Left lung (tissue), 10 donors: ENCODE measurements around the gene ASIC4. TPM values are rescaled to one million over a fixed set of nuclear protein-coding genes. Genes with fewer than 3 reads are reported as not detected.
A peak's percentile ranks its signal among the peaks of the same experiment; 100 is the strongest.

Source experiments
- ATAC-seq: fragments of 200-7000 bp; cut with Tn5 transposase; one replicate; pipeline ENCODE4 v1.9.1; 2020; ENCODE audit warnings: moderate library complexity
- DNase-seq, 4 donors: peaks; one replicate each; pipeline ENCODE4 v3.0.0-alpha.2; 2013 to 2020
- H3K27ac ChIP-seq, 2 donors: fragments of 200-600 bp; sonication (generic) in 1 of 2; one replicate each; pipeline versions ENCODE4 v1.5.0 to v1.8.0; 2020 to 2021
- H3K27me3 ChIP-seq, 2 donors: fragments of 200-600 bp; sonication (generic) in 1 of 2; one replicate each; pipeline versions ENCODE4 v1.5.0 to v1.8.0; 2020 to 2021
- H3K36me3 ChIP-seq, 2 donors: fragments of 200-600 bp; sonication (generic) in 1 of 2; one replicate each; pipeline versions ENCODE4 v1.5.0 to v1.8.0; 2020 to 2021
- H3K4me1 ChIP-seq, 2 donors: fragments of 200-600 bp; one replicate each; pipeline ENCODE4 v1.8.0; 2021
- H3K4me3 ChIP-seq, 2 donors: fragments of 200-600 bp; sonication (generic) in 1 of 2; one replicate each; pipeline versions ENCODE4 v1.5.0 to v1.8.0; 2020 to 2021; ENCODE audit warnings: mild to moderate bottlenecking in 1 of 2
- H3K9me3 ChIP-seq, 2 donors: fragments of 200-600 bp; sonication (generic) in 1 of 2; one replicate each; pipeline versions ENCODE4 v1.5.0 to v1.8.0; 2020 to 2021
- intact Hi-C, 2 donors: fragments of 100-400 bp; cut with DNase I; formaldehyde crosslinking; loops; one replicate each; pipeline versions ENCODE4 v1.11.2 to v1.14.2; 2022
- polyA plus RNA-seq, 6 donors: library from polyadenylated mRNA; unstranded; fragments of 120-200 nt; gene quantifications; one replicate each; pipeline ENCODE4 v1.2.1, GENCODE V29; 2013; ENCODE audit not compliant: insufficient read length in 6 of 6
- total RNA-seq, 2 donors: library from RNA; stranded (reverse); fragmentation: NEBNext Ultra II Directional; extraction: Animal tissue kit (Norgen Biotek cat#: 25700); gene quantifications; one replicate each; pipeline ENCODE4 v1.2.1, GENCODE V29; 2021
- TF ChIP-seq, protein P1 (sequence below), 2 donors: fragments of 200-600 bp; sonication (generic) in 1 of 2; IDR thresholded peaks; one replicate each; pipeline versions ENCODE4 v1.5.0 to v1.8.0; 2021; ENCODE audit warnings: antibody characterized with exemption in 2 of 2
- donor health status: DM: no; HTN: yes; CAD: no.
- donor health status: DM: no; HTN: no; CAD: no.

ASIC4 gene
- total and polyA plus RNA-seq, 8 donors = 0.07 to 0.37 (median 0.20) TPM; not detected in 2

- H3K9me3 ChIP-seq = no peaks in the 10 kb centered on the region
- peak; percentile 93 for ATAC-seq
- H3K4me3 ChIP-seq = peak within 1 kb of the TSS; percentile 69 to 75
- peaks cover 0 to 87% of the 10 kb centered on the region in 2 donors for H3K27me3 ChIP-seq
- peaks cover 0 to 26% of the 10 kb centered on the region in 2 donors for H3K36me3 ChIP-seq
- intact Hi-C loops = loop anchor here in 1 of 2 donors (5.0 kb wide), 1 partner anchor 99 kb away; no protein-coding TSS in a partner anchor
- DNase-seq = peak; percentile 98 to 99 (median 98)
- TF ChIP-seq, protein P1, sequence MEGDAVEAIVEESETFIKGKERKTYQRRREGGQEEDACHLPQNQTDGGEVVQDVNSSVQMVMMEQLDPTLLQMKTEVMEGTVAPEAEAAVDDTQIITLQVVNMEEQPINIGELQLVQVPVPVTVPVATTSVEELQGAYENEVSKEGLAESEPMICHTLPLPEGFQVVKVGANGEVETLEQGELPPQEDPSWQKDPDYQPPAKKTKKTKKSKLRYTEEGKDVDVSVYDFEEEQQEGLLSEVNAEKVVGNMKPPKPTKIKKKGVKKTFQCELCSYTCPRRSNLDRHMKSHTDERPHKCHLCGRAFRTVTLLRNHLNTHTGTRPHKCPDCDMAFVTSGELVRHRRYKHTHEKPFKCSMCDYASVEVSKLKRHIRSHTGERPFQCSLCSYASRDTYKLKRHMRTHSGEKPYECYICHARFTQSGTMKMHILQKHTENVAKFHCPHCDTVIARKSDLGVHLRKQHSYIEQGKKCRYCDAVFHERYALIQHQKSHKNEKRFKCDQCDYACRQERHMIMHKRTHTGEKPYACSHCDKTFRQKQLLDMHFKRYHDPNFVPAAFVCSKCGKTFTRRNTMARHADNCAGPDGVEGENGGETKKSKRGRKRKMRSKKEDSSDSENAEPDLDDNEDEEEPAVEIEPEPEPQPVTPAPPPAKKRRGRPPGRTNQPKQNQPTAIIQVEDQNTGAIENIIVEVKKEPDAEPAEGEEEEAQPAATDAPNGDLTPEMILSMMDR (IDR thresholded peaks at IDR 0.05) = no peak
- H3K4me1 ChIP-seq = peaks cover 8 to 33% of the 10 kb centered on the region in 2 donors
- H3K27ac ChIP-seq = peak within 1 kb of the TSS; percentile 81 to 92
Measured at GRCh38 chr2:219543596-219544358, 29.5 kb downstream of the ASIC4 start, which contains the start of the genes CHPF and TMEM198. Gene CHPF (minus strand): TSS chr2:219543809. CDS start chr2:219543538, 271 bp downstream. Gene TMEM198 (plus strand): TSS chr2:219544028. CDS start chr2:219544728, 700 bp downstream.

DNA sequence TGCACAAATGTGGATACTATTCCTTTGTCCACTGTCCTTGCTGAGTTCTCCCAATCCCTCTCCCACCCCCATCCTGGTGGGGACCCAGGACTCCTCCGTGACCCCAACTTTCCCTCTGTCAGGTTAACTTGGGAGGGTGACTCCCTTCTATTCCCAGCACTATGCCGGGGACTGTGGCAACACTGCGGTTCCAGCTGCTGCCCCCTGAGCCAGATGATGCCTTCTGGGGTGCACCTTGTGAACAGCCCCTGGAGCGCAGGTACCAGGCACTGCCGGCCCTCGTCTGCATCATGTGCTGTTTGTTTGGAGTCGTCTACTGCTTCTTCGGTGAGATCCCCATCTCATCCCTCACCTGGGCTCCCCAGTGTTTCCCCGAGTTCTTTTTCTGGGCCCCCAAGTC, 30.3 kb downstream of the ASIC4 start:
- no peaks in the 10 kb centered on the region for H3K9me3 ChIP-seq
- TF ChIP-seq, protein P1 (IDR thresholded peaks at IDR 0.05) = no peak
- DNase-seq (peak in 1 of 4 donors; percentile 28), ATAC-seq (no peak)
- H3K36me3 ChIP-seq = peaks cover 0 to 19% of the 10 kb centered on the region in 2 donors
- intact Hi-C loops = loop anchor here in 1 of 2 donors (5.0 kb wide), 1 partner anchor 98 kb away; no protein-coding TSS in a partner anchor
- peaks cover 8 to 33% of the 10 kb centered on the region in 2 donors for H3K4me1 ChIP-seq
- H3K27me3 ChIP-seq = peaks cover 0 to 87% of the 10 kb centered on the region in 2 donors
- no peak overlapping the region for H3K27ac ChIP-seq
- peak overlapping the region; percentile 69 to 75 for H3K4me3 ChIP-seq

- TF ChIP-seq, protein P1 (IDR thresholded peaks at IDR 0.05) = no peak
- Histone ChIP-seq H3K27ac (no peak overlapping the region), H3K36me3 (peaks cover 0 to 10% of the 10 kb centered on the region in 2 donors), H3K9me3 (no peaks in the 10 kb centered on the region), H3K4me1 (peaks cover 8 to 33% of the 10 kb centered on the region in 2 donors), H3K27me3 (peaks cover 0 to 87% of the 10 kb centered on the region in 2 donors), H3K4me3 (no peak overlapping the region)
- intact Hi-C loops = no loop called here
- DNase-seq (peak in 1 of 4 donors; percentile 6), ATAC-seq (no peak)
Measured at GRCh38 chr2:219545295-219545942, 31.1 kb downstream of the ASIC4 start.

DNA sequence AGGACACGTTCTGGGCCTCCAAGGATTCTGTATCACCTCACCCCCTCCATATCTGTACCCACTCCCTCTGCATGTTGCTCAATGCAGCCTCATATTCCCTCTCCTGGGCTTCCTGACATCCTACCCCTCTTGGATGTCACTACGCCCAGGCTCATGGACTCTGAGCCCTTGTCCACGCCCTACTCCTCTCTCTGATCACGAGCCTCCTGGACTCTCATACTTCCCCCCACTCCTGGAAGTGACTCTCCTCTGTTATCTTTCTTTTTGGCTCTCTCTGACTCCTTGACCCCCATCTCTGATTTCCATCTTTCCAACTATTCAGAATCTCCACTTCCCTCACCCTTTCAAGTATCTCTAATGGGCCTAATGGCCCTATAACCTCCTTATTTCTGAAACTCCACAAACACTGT, 31.7 kb downstream of the ASIC4 start:
- DNase-seq = peak in 1 of 4 donors; percentile 1
- TF ChIP-seq, protein P1 (IDR thresholded peaks at IDR 0.05) = no peak

More for the DNA sequence above, 31.7 kb downstream of the ASIC4 start:
- Histone ChIP-seq H3K27me3 (peaks cover 0 to 87% of the 10 kb centered on the region in 2 donors), H3K9me3 (no peaks in the 10 kb centered on the region), H3K4me1 (peaks cover 8 to 33% of the 10 kb centered on the region in 2 donors), H3K4me3 (no peak overlapping the region), H3K36me3 (peaks cover 0 to 5% of the 10 kb centered on the region in 2 donors), H3K27ac (no peak overlapping the region)
- intact Hi-C loops = no loop called here
- ATAC-seq = no peak
